GM18519 (cell line): ENCODE results near the gene HES4.

Experiments used
- ATAC-seq: cut with Tn5 transposase; IDR thresholded peaks from one replicate; pipeline ENCODE4 v1.9.1; 2021; ENCODE audit warnings: mild to moderate bottlenecking, moderate library complexity; ENCODE audit not compliant: unreplicated experiment, low FRiP score

The HES4 gene

GRCh38 chr1:969260-969855 is 30.5 kb downstream of the HES4 start:
- no peak for ATAC-seq

DNA sequence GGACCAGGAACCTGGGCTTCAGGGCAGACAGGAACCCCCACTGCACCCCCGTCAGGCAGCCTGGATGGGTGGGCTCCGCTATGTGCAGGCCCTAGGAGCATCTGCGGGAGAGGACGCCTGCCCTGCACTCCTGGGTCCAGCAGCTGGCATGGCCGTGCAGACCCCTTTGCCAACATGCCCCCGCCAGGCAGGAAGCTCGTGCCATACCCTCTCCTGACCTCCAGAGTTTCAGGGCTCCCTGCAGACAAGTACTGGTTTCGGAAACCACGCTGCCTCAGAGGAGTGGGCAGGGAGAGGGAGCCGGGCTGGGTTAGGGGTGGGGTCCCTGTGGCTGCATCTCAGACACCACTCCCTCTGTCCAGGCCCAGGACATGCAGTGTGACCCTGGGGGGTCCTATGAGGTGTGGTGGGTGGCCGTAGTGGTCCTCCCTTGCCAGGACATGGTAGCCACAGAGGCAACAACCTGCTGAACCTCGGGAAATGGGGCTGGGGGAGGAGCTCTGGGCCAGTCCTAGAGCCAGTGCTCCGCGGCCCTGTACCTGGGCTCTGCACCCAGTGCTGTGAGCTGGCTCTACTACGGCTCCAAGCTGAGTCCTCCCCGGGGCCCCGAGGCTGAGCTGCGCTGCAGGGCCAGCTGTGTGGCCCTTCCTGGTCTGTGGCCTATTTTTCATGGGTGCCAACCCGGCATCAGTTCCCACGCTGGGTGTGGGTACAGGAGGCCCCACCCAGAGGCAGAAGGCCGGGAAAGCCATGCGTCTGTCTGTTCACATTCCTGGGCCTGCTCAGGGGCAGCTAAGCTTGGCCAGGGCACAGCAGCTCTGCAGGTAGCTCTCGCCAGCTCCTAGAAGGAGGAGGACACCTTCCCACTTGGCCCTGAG is 32.2 kb downstream of the HES4 start:
- ATAC-seq = no peak

- ATAC-seq = no peak
Measured at GRCh38 chr1:966704-967300, 33.1 kb downstream of the HES4 start.

GRCh38 chr1:966135-966703 is 33.7 kb downstream of the HES4 start, which contains the start of gene PLEKHN1:
Gene PLEKHN1, plus strand, starts transcription at chr1:966482. Its CDS starts 50 bp downstream, at chr1:966532.
- ATAC-seq = no peak

DNA sequence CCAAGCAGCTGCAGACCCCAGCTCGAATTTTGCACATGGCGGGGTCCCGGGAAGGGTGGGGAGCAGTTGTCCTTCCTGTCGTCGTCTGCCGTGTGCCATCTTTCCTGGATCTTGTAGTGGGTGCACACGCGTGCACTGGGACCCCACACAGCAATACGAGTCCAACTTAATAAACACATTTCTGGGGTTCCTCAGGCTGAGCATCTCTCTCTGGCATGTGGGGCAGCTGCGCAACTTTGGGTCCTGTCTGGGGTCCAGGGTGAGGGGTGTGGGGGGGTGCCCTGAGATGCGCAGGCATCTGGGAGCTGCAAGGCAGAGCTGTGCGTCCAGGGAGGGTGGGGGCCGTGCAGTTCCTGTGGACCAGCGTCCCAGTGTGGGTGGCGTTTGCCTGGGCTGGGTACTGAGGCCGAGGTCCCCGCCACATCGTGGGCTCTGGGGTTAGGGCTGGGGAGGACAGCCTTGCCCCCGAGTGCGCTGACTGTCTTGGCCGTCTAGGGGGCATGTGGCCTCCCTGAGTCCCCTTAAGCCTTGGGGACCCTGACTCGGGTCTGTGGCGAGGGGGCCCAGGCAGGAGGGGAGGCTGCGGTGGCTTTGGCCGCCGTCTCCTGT is 34.3 kb downstream of the HES4 start:
- no peak for ATAC-seq

- ATAC-seq = no peak
Measured at GRCh38 chr1:964691-965525, 35.0 kb downstream of the HES4 start.

DNA sequence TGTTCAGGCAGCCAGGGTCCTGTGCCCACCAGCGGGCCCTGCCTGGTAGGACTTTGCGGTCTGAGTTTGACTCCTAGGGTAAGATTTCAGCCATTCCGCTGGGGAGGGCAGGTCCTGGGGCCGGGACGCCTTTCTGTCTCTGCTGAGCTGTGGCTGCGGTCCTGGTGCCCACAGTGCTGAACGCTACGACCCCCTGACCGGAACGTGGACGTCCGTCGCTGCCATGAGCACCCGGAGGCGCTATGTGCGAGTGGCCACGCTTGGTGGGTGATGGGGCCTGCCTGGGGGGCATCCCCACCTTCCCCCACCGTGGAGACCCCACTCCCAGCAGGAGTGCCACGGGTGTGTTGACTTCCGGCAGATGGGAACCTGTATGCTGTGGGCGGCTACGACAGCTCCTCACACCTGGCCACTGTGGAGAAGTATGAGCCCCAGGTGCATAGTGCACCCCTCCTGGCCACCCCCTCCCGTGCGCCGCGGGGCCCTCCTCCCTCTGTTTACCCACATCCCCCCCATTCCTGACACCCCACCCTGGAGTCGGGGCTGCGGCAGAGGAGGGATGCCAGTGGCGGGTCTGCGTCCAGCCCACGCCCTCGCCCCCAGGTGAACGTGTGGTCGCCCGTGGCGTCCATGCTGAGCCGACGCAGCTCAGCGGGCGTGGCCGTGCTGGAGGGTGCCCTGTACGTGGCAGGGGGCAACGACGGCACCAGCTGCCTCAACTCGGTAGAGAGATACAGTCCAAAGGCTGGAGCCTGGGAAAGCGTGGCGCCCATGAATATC is 36.0 kb downstream of the HES4 start:
- no peak for ATAC-seq

GRCh38 chr1:963301-963651 is 36.6 kb downstream of the HES4 start:
- no peak for ATAC-seq

GRCh38 chr1:962381-963300 is 37.3 kb downstream of the HES4 start:
- no peak for ATAC-seq

- no peak for ATAC-seq
Measured at GRCh38 chr1:961132-961669, 38.7 kb downstream of the HES4 start.

GRCh38 chr1:960363-961131 is 39.4 kb downstream of the HES4 start, which contains the start of gene KLHL17:
Gene KLHL17, plus strand, starts transcription at chr1:960584. Its CDS starts 110 bp downstream, at chr1:960694.
- ATAC-seq = no peak

DNA sequence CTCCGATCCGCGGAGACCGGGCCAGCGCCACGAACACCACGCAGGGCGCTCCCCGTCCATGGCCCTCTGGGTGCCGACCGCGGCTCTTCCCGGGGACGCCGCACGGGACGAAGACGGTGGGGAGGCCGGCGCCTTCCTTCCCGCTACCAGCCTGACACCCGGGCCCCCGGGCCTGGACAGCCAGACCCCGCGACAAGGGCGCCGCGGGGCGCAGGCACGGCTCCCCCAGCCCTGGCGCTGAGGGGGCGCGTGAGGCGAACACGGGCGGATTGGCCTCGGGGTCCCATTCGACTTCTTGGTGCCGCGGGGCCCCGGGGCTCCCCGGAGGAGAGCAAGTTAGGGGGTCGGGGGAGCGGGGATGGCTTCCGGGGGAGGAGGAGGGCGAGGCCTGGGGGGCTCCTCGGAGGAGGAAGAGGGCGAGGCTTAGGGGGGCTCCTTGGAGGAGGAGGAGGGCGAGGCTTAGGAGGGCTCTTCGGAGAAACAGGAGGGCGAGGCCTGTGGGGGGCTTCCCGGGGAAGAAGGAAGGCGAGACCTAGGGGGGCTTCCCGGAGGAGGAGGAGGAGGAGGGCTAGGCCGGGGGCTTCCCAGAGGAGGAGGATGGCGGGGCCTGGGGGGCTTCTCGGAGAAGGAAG is 40.0 kb downstream of the HES4 start:
- no peak for ATAC-seq

- no peak for ATAC-seq
Measured at GRCh38 chr1:958823-959730, 40.8 kb downstream of the HES4 start, which contains the start of gene NOC2L. Gene NOC2L, minus strand, starts transcription at chr1:959256. Its CDS starts 16 bp downstream, at chr1:959240.

DNA sequence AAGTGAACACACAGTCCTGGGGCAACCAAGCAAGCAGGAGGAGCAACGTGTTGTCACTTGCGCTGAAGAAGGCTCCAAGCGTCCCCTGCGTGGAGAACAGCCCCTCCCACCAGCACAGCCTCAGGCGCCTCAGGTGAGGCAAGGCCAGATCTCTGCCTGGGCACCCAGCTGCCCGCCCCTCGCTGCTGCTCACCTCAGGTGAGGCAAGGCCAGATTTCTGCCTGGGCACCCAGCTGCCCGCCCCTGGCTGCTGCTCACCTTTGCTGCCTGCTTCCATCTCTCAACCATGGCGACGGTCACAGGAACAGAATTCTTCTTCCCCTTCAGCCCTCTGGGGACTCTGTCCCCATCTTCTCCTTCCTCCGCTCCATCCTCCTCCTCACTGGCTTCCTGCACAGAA is 43.3 kb downstream of the HES4 start:
- ATAC-seq = no peak

- ATAC-seq = no peak
Measured at GRCh38 chr1:955474-955873, 44.4 kb downstream of the HES4 start.

- ATAC-seq = no peak
Measured at GRCh38 chr1:954927-955326, 45.0 kb downstream of the HES4 start.
